RWPE1 (cell line): ENCODE results near the gene NUP85.
"Not testable (repeated sequence)": the region's sequence is repeated elsewhere in the genome, so short reads cannot be mapped to it uniquely, and the experiment has no call there.

Source experiments
- CTCF ChIA-PET: fragments of 350-600 bp; sonication (Branson Sonifier 250); formaldehyde crosslinking; extraction: SDS; loops from one replicate; lab custom pipeline; 2021; lab: Yijun Ruan, JAX
- POLR2A ChIA-PET: fragments of 400-600 bp; formaldehyde crosslinking; extraction: SDS; loops from one replicate; lab custom pipeline; 2020; ENCODE audit warnings: antibody characterized with exemption; ENCODE audit not compliant: low non-redundant PET; lab: Yijun Ruan, JAX
- DNase-seq: peaks from one replicate; pipeline ENCODE4 v3.0.0; 2012; ENCODE audit warnings: low spot score
- H3K27ac ChIP-seq: fragments of 450-650 bp; 2 replicates; pipeline ENCODE4 v1.5.1; 2017
- CTCF ChIP-seq: fragments of 450-650 bp; conservative IDR thresholded peaks from 2 replicates; pipeline ENCODE4 v1.5.1; 2017; ENCODE audit warnings: low read depth, mild to moderate bottlenecking

NUP85 gene

GRCh38 chr17:75272848-75273184 lies 67.3 kb downstream of the NUP85 start:
- peak overlapping the region; percentile 89 for H3K27ac ChIP-seq
- no peak for DNase-seq
- TF ChIP-seq CTCF, result no peak
- CTCF ChIA-PET, result interaction anchor here (3.3 kb wide), 1 partner anchor 11 kb away, joined by 20 read pairs; the partner anchor contains the start of genes GGA3 and MRPS7
- POLR2A ChIA-PET, result no interaction called here

- peak; percentile 62 for DNase-seq
- POLR2A ChIA-PET, result no interaction called here
- no peak for TF ChIP-seq CTCF
- H3K27ac ChIP-seq, result peak overlapping the region; percentile 89
- CTCF ChIA-PET, result interaction anchor here (0.6 to 1.4 kb wide), 2 partner anchors 9 to 15 kb away, joined by 5 to 6 read pairs; partner anchors contain the start of gene SLC25A19
Measured at GRCh38 chr17:75273977-75274708, 68.7 kb downstream of the NUP85 start.

GRCh38 chr17:75277664-75278071 lies 72.2 kb downstream of the NUP85 start:
- ChIA-PET POLR2A (no interaction called here), CTCF (interaction anchor here (0.6 kb wide), 1 partner anchor 15 kb away, joined by 3 read pairs; no protein-coding TSS in a partner anchor)
- H3K27ac ChIP-seq, result peak overlapping the region; percentile 74

GRCh38 chr17:75280189-75280588 lies 74.7 kb downstream of the NUP85 start:
- H3K27ac ChIP-seq, result peak overlapping the region; percentile 19
- CTCF ChIA-PET, result interaction anchor here (0.6 kb wide), 1 partner anchor 119 kb away, joined by 3 read pairs; no protein-coding TSS in a partner anchor
- DNase-seq, POLR2A ChIA-PET: not testable (repeated sequence)

More at GRCh38 chr17:75277664-75278071, 72.2 kb downstream of the NUP85 start:
- DNase-seq, result no peak
- no peak for TF ChIP-seq CTCF

- DNase-seq, result no peak
- CTCF ChIA-PET, result interaction anchor here (0.6 to 1.5 kb wide), 3 partner anchors 127 to 575 kb away, joined by 3 to 8 read pairs (median 3); no protein-coding TSS in a partner anchor
- POLR2A ChIA-PET, result no interaction called here
- H3K27ac ChIP-seq, result peak overlapping the region; percentile 28; the same call in 1 of the 2 replicates
- TF ChIP-seq CTCF, result no peak
Measured at GRCh38 chr17:75285123-75285522, 79.6 kb downstream of the NUP85 start.
